ENCODE data around the gene WDR73. TPM values are rescaled to one million over a fixed set of nuclear protein-coding genes. Genes with fewer than 3 reads are reported as not detected.
A peak's percentile ranks its signal among the peaks of the same experiment; 100 is the strongest.

WDR73 gene
- total RNA-seq, 1 experiment from 2014 or later: 35.6 TPM

DNA sequence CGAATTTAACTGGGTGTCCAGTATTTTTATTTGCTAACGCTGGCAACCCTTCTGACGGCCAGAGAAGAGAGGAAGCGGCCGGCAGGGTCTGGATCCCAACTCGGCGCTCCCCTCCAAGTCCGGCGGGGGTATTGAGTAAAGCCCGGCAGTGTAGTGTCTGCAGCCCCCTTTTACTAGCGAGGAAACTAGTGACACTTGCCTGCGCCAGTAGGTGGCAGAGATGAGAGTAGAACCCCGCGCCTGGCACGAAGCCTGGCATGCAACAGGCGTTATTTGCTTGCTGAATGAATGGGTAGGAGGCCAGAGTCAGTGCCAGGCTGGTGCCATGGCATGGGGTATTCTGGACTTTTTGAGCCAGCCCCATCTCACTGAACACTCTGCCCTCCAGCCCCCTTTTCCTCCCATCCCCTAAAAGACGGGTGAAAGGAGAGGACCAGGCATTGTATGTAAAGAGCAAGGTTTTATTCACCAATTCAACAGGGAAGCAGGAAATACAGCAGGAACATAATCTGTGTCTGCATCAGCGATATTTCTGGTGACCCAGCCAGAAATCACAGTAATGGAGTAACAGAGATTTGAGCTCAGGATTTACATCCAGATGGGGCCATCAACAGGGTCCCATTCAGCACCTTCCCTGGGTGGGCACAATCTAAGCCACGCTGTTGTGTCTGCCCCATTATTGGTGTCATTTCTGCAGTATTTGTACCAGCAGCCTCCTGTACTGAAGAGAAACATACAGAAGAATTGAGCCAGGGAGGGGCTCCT is 788 bp upstream of the WDR73 start:
- POLR2A ChIA-PET: interaction anchor here (1.2 to 1.6 kb wide), 3 partner anchors 16 to 273 kb away, joined by 3 to 5 read pairs (median 3); no protein-coding TSS in a partner anchor

More for the DNA sequence above, 788 bp upstream of the WDR73 start:
- TF ChIP-seq ZNF274 (IDR thresholded peaks at IDR 0.05; ENCODE audit: low read depth, low read length) (no peak), POLR2A (IDR thresholded peaks at IDR 0.05; ENCODE audit: borderline replicate concordance, extremely low read depth, insufficient read depth, insufficient read length) (no peak), RAD21 (IDR thresholded peaks at IDR 0.05; ENCODE audit: low read depth) (peak; percentile 80), CBX3 (IDR thresholded peaks at IDR 0.05; ENCODE audit: low read depth) (no peak), SIN3A (IDR thresholded peaks at IDR 0.05; ENCODE audit: low read depth) (no peak)
- TF ChIP-seq, protein P1, sequence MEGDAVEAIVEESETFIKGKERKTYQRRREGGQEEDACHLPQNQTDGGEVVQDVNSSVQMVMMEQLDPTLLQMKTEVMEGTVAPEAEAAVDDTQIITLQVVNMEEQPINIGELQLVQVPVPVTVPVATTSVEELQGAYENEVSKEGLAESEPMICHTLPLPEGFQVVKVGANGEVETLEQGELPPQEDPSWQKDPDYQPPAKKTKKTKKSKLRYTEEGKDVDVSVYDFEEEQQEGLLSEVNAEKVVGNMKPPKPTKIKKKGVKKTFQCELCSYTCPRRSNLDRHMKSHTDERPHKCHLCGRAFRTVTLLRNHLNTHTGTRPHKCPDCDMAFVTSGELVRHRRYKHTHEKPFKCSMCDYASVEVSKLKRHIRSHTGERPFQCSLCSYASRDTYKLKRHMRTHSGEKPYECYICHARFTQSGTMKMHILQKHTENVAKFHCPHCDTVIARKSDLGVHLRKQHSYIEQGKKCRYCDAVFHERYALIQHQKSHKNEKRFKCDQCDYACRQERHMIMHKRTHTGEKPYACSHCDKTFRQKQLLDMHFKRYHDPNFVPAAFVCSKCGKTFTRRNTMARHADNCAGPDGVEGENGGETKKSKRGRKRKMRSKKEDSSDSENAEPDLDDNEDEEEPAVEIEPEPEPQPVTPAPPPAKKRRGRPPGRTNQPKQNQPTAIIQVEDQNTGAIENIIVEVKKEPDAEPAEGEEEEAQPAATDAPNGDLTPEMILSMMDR (IDR thresholded peaks at IDR 0.05 in 2 of 3, conservative IDR thresholded peaks at IDR 0.05 in 1 of 3; ENCODE audit: borderline replicate concordance in 1 of 3, insufficient read depth in 1 of 3, low read depth in 2 of 3, low read length in 2 of 3): peak; percentile 71 to 82 (median 75)
- CTCF ChIA-PET: interaction anchor here (0.6 to 1.6 kb wide), 5 partner anchors 56 to 280 kb away, joined by 3 to 6 read pairs (median 3); no protein-coding TSS in a partner anchor
- H3K4me1 ChIP-seq (ENCODE audit: control insufficient read depth in 1 of 2, insufficient read depth in 2 of 2, low read length in 2 of 2): peaks cover 18 to 54% of the 10 kb centered on the region in 2 experiments
- no peaks in the 10 kb centered on the region for H4K20me1 ChIP-seq (ENCODE audit: insufficient read depth)
- ATAC-seq (peak; percentile 71), DNase-seq (ENCODE audit: low read depth, low spot score) (peak; percentile 66)
- no peaks in the 10 kb centered on the region for H3K9me2 ChIP-seq (ENCODE audit: insufficient read depth)
- H3K79me2 ChIP-seq (ENCODE audit: insufficient read depth, low read length): peaks cover 30% of the 10 kb centered on the region
- peak overlapping the region; percentile 76 for H3K27ac ChIP-seq (ENCODE audit: low read depth, low read length)
- peak overlapping the region; percentile 99 for H3K4me2 ChIP-seq (ENCODE audit: low read length)
- peak overlapping the region; percentile 98 for H3K9ac ChIP-seq (ENCODE audit: low read length)
- no peaks in the 10 kb centered on the region for H3K9me3 ChIP-seq (ENCODE audit: control insufficient read depth in 1 of 2, insufficient read depth in 1 of 2, low read depth in 1 of 2, low read length in 2 of 2)
- peaks cover 14 to 21% of the 10 kb centered on the region in 2 experiments for H3K36me3 ChIP-seq (ENCODE audit: control insufficient read depth in 1 of 2, insufficient read depth in 2 of 2, low read length in 2 of 2)
- RAD21 ChIA-PET (ENCODE audit: low non-redundant PET in 1 of 2, low total read pairs in 2 of 2, uncharacterized antibody in 2 of 2, unreplicated experiment in 2 of 2): interaction anchor here in 1 of 2 experiments (0.7 kb wide), 1 partner anchor 273 kb away, joined by 3 read pairs; no protein-coding TSS in a partner anchor
- BruUV-seq (replicated peaks): TSS peak; percentile 94
- H2AFZ ChIP-seq (ENCODE audit: low read depth, low read length, poor library complexity, severe bottlenecking): peak overlapping the region; percentile 16
- peak overlapping the region; percentile 61 to 86 for H3K4me3 ChIP-seq (replicated peaks in 1 of 2; ENCODE audit: low read depth in 1 of 2, low read length in 2 of 2)
- intact Hi-C loops (cut with micrococcal nuclease): loop anchor here (1.0 to 10.0 kb wide), 5 partner anchors 93 to 280 kb away; partner anchors contain the start of gene ZNF592
- no peaks in the 10 kb centered on the region for H3K27me3 ChIP-seq (ENCODE audit: insufficient read depth, low read length)
